Panc1 (cell line): ENCODE data around the gene AGBL5. TPM values are rescaled to one million over a fixed set of nuclear protein-coding genes. Genes with fewer than 3 reads are reported as not detected.
A peak's percentile ranks its signal among the peaks of the same experiment; 100 is the strongest.

Source experiments
- ATAC-seq: fragments of 200-7000 bp; cut with Tn5 transposase; 2 replicates; pipeline ENCODE4 v1.9.1; 2020; ENCODE audit warnings: mild to moderate bottlenecking, moderate library complexity
- BruUV-seq: library from RNA; stranded (reverse); fragments of 400-500 nt; replicated peaks from 2 replicates; lab custom pipeline; 2021; lab: Mats Ljungman, UMichigan
- CTCF ChIA-PET: fragments of 300-600 bp; sonication (Branson Sonifier 250); formaldehyde crosslinking; loops from one replicate; lab custom pipeline; 2022; ENCODE audit warnings: antibody characterized with exemption; lab: Charles Lee
- POLR2A ChIA-PET: fragments of 300-600 bp; sonication (Branson Sonifier 250); formaldehyde crosslinking; loops from one replicate; lab custom pipeline; 2022; ENCODE audit warnings: antibody characterized with exemption; lab: Charles Lee
- DNase-seq: peaks from one replicate; pipeline ENCODE4 v3.0.0-alpha.2; 2010; ENCODE audit warnings: low read depth, low spot score
- H3K27ac ChIP-seq: 2 replicates; pipeline ENCODE4 v1.5.1; 2011; ENCODE audit warnings: mild to moderate bottlenecking, low read length, inconsistent platforms
- H3K27me3 ChIP-seq: fragments of 200-500 bp; sonication (Bioruptor generic); 2 replicates; pipeline ENCODE4 v1.6.0; 2014; ENCODE audit warnings: low read length, inconsistent platforms; ENCODE audit not compliant: control insufficient read depth, insufficient read depth
- H3K36me3 ChIP-seq: fragments of 200-500 bp; sonication (Bioruptor generic); 2 replicates; pipeline ENCODE4 v1.5.1; 2014; ENCODE audit warnings: inconsistent platforms, mild to moderate bottlenecking, low read length, moderate library complexity; ENCODE audit not compliant: control insufficient read depth, insufficient read depth
- H3K4me1 ChIP-seq: 2 replicates; pipeline ENCODE4 v1.5.1; 2011; ENCODE audit warnings: inconsistent platforms, mild to moderate bottlenecking, low read length, moderate library complexity; ENCODE audit not compliant: control insufficient read depth, insufficient read depth
- H3K4me3 ChIP-seq, 2 experiments: 2 replicates each; pipeline ENCODE4 v1.5.1; 2011 to 2012; ENCODE audit warnings: low read depth in 2 of 2, low read length in 2 of 2, mild to moderate bottlenecking in 2 of 2, inconsistent platforms in 1 of 2, moderate library complexity in 1 of 2
- H3K9me3 ChIP-seq: fragments of 200-500 bp; sonication (Bioruptor generic); 2 replicates; pipeline ENCODE4 v1.5.1; 2014; ENCODE audit warnings: low read depth, mild to moderate bottlenecking, inconsistent platforms, low read length, moderate library complexity; ENCODE audit not compliant: control insufficient read depth, insufficient read depth
- POLR2AphosphoS5 ChIP-seq: IDR thresholded peaks from 2 replicates; pipeline ENCODE4 v1.6.1; 2012; ENCODE audit warnings: mild to moderate bottlenecking, low read depth, low read length, moderate library complexity
- SIN3A ChIP-seq: IDR thresholded peaks from 2 replicates; pipeline ENCODE4 v1.6.1; 2012; ENCODE audit warnings: low read depth, mild to moderate bottlenecking, low read length, moderate library complexity, borderline replicate concordance; ENCODE audit not compliant: insufficient read depth
- TCF7L2 ChIP-seq: IDR thresholded peaks from 2 replicates; pipeline ENCODE4 v1.6.1; 2011; ENCODE audit warnings: mild to moderate bottlenecking, low read depth, low read length, inconsistent platforms
- in situ Hi-C: cut with HindIII; loops from 2 replicates; pipeline ENCODE4 v1.10.0; 2016; ENCODE audit warnings: low sequenced_read_pairs, low pct_unique_long_range_greater_than_20kb
- intact Hi-C: fragments of 100-400 bp; cut with micrococcal nuclease; formaldehyde crosslinking; loops from one replicate; pipeline ENCODE4 v1.10.0; 2022; ENCODE audit not compliant: unreplicated experiment
- total RNA-seq: library from RNA; stranded (reverse); gene quantifications from one replicate; pipeline ENCODE4 v1.2.1, GENCODE V29; 2021; ENCODE audit not compliant: unreplicated experiment
- TF ChIP-seq, protein P1 (sequence below), 2 experiments: IDR thresholded peaks; 2 replicates each; pipeline ENCODE4 v1.6.1; 2011 to 2012; ENCODE audit warnings: low read depth in 2 of 2, control low read depth in 1 of 2, low read length in 1 of 2, mild to moderate bottlenecking in 1 of 2, moderate library complexity in 1 of 2; ENCODE audit not compliant: insufficient read depth in 1 of 2
- TF ChIP-seq, protein P2 (sequence below): fragments of 450-650 bp; IDR thresholded peaks from 2 replicates; pipeline ENCODE4 v1.5.1; 2017; ENCODE audit warnings: mild to moderate bottlenecking

The AGBL5 gene
- total RNA-seq, 1 experiment from 2014 or later, result 55.6 TPM

DNA sequence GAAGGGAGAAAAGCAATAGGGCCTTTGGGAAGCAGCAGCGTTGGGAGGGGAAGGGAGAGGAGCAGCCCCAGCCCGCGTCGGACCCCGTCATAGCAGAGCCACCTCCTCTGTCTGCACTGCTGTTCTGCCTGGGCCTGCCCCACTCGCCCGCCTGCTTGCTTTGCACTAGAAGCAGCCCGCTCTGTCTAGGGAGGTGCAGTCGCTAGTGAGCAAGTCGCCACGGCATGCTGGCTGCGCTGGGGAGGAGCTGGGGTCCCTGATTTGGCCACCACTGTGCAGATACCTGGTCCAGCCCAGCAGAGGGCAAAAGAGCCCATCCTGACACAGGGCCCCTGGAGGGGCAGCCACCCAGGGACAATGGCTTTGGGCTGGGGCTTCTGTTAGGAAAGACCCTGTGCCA lies 26.7 kb upstream of the AGBL5 start:
- DNase-seq (no peak), ATAC-seq (peak; percentile 35; the same call in 1 of the 2 replicates)
- TF ChIP-seq, protein P1, sequence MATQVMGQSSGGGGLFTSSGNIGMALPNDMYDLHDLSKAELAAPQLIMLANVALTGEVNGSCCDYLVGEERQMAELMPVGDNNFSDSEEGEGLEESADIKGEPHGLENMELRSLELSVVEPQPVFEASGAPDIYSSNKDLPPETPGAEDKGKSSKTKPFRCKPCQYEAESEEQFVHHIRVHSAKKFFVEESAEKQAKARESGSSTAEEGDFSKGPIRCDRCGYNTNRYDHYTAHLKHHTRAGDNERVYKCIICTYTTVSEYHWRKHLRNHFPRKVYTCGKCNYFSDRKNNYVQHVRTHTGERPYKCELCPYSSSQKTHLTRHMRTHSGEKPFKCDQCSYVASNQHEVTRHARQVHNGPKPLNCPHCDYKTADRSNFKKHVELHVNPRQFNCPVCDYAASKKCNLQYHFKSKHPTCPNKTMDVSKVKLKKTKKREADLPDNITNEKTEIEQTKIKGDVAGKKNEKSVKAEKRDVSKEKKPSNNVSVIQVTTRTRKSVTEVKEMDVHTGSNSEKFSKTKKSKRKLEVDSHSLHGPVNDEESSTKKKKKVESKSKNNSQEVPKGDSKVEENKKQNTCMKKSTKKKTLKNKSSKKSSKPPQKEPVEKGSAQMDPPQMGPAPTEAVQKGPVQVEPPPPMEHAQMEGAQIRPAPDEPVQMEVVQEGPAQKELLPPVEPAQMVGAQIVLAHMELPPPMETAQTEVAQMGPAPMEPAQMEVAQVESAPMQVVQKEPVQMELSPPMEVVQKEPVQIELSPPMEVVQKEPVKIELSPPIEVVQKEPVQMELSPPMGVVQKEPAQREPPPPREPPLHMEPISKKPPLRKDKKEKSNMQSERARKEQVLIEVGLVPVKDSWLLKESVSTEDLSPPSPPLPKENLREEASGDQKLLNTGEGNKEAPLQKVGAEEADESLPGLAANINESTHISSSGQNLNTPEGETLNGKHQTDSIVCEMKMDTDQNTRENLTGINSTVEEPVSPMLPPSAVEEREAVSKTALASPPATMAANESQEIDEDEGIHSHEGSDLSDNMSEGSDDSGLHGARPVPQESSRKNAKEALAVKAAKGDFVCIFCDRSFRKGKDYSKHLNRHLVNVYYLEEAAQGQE (IDR thresholded peaks at IDR 0.05; ENCODE audit: insufficient read depth in 1 of 2, low read depth in 2 of 2, low read length in 1 of 2), result no peak
- no peak for TF ChIP-seq SIN3A
- TF ChIP-seq, protein P2, sequence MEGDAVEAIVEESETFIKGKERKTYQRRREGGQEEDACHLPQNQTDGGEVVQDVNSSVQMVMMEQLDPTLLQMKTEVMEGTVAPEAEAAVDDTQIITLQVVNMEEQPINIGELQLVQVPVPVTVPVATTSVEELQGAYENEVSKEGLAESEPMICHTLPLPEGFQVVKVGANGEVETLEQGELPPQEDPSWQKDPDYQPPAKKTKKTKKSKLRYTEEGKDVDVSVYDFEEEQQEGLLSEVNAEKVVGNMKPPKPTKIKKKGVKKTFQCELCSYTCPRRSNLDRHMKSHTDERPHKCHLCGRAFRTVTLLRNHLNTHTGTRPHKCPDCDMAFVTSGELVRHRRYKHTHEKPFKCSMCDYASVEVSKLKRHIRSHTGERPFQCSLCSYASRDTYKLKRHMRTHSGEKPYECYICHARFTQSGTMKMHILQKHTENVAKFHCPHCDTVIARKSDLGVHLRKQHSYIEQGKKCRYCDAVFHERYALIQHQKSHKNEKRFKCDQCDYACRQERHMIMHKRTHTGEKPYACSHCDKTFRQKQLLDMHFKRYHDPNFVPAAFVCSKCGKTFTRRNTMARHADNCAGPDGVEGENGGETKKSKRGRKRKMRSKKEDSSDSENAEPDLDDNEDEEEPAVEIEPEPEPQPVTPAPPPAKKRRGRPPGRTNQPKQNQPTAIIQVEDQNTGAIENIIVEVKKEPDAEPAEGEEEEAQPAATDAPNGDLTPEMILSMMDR, result no peak
- no peak for TF ChIP-seq TCF7L2
- TF ChIP-seq POLR2AphosphoS5, result no peak
- in situ Hi-C loops (no loop called here), intact Hi-C loops (no loop called here)
- H3K36me3 ChIP-seq, result no peaks in the 10 kb centered on the region
- no peak overlapping the region for H3K4me3 ChIP-seq
- ChIA-PET POLR2A (no interaction called here), CTCF (no interaction called here)
- peaks cover 6% of the 10 kb centered on the region for H3K4me1 ChIP-seq
- BruUV-seq, result no TSS peak
- no peaks in the 10 kb centered on the region for H3K27me3 ChIP-seq
- H3K9me3 ChIP-seq, result no peaks in the 10 kb centered on the region
- H3K27ac ChIP-seq, result no peak overlapping the region

DNA sequence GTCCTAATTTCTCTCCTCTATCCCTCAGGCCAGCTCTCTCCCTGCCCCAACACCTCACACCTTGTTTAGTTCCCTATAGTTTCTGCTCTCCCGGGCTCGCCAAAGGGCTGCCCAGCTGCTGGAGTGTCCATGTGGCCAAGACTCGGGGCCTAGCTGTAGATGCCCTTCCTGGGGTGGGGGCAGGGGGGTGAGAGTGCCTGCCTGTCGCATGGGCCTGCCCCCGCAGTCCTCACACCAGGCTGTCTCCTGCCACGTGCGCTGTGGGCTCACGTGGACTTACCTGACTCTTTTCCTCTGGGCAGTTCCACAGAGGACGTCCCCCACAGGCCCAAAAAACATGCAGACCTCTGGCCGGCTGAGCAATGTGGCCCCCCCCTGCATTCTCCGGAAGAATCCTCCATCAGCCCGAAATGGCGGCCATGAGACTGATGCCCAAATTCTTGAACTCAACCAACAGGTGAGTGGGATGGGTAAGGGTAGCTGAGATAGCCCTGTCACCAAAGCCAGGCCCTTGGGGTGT lies 26.1 kb upstream of the AGBL5 start:
- BruUV-seq, result no TSS peak
- ChIA-PET POLR2A (no interaction called here), CTCF (no interaction called here)
- intact Hi-C loops, result no loop called here
- Histone ChIP-seq H3K27me3 (no peaks in the 10 kb centered on the region), H3K27ac (no peak overlapping the region), H3K4me3 (no peak overlapping the region), H3K4me1 (peaks cover 5% of the 10 kb centered on the region), H3K36me3 (no peaks in the 10 kb centered on the region), H3K9me3 (no peaks in the 10 kb centered on the region)
- DNase-seq (no peak), ATAC-seq (no peak)
- no peak for TF ChIP-seq SIN3A
- no peak for TF ChIP-seq TCF7L2
- TF ChIP-seq, protein P1 (IDR thresholded peaks at IDR 0.05; ENCODE audit: insufficient read depth in 1 of 2, low read depth in 2 of 2, low read length in 1 of 2), result no peak
- TF ChIP-seq POLR2AphosphoS5, result no peak
- TF ChIP-seq, protein P2, result no peak
- in situ Hi-C loops, result no loop called here
